ENCODE measurements around the gene NEIL3.

GRCh38 chr4:177405508-177405907 is 95.8 kb downstream of the NEIL3 start:
- TF ChIP-seq EZH2 (IDR thresholded peaks at IDR 0.05; ENCODE audit: low read length, unreplicated experiment) (no peak), CTCF (conservative IDR thresholded peaks at IDR 0.05; ENCODE audit: low read depth, low read length) (no peak)
